ENCODE data around the gene ATP2B2. TPM values are rescaled to one million over a fixed set of nuclear protein-coding genes. Genes with fewer than 3 reads are reported as not detected.

ATP2B2 gene
- total and polyA plus RNA-seq, 9 of the 15 experiments (the other 6 are each of a cell fraction or from before 2014, with no cell fraction given), result 0.06 TPM; not detected in 8

DNA sequence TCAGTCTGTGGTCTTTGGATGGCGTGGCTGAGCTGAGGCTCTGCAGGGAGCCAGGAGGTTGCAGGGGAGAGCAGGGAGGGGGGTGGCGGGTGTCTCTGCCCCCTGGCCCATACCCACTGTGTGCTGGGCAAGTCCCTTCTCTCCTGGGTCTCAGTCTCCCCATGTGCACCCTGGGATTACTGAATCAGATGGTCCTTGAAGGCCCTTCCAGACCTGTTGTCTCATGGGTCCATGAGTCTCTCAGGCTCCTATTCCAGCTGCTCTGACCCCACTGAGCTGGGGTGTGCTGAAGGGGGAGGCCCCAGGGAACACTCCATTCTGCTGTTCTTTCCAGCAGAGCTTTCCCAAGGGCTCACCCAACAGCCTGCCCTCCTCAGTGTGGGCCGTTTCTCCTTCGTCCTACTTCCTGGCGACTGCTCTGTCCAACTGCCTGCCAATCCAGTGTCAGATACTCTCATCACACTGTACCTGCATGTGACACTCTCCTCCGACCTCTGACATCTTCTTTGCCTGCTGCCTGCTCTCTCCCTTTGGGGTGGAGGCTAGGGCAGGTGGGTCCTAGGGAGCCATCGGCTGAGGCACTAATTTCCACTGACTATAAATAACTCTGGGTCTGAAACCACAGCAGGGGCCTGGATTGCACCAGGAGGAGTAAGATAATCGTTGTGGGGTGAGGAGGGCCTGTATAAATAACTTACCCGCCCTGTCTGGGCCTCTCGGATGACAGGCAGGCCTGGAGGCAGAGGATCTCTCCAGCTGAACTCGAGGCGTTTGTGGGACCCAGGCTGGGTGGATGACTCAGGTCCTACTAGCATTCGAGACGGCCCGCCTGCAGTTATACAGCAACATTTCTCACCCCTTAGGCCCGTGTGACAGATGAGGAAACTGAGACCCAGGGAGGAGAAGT, 67.1 kb downstream of the ATP2B2 start (continued):
- TF ChIP-seq, protein P1, sequence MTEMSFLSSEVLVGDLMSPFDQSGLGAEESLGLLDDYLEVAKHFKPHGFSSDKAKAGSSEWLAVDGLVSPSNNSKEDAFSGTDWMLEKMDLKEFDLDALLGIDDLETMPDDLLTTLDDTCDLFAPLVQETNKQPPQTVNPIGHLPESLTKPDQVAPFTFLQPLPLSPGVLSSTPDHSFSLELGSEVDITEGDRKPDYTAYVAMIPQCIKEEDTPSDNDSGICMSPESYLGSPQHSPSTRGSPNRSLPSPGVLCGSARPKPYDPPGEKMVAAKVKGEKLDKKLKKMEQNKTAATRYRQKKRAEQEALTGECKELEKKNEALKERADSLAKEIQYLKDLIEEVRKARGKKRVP (CRISPR knock-in tag; IDR thresholded peaks at IDR 0.05), result no peak
- 0 out of 2 replicates have a peak, but pooled peaks have one; percentile 6 for TF ChIP-seq TAL1 (IDR thresholded peaks at IDR 0.05)
- TF ChIP-seq TCF3 (CRISPR knock-in tag; IDR thresholded peaks at IDR 0.05), result peak; percentile 75
- no peak for TF ChIP-seq TSC22D4 (tag; IDR thresholded peaks at IDR 0.05)
- no peak for TF ChIP-seq ZFP30 (CRISPR knock-in tag; IDR thresholded peaks at IDR 0.05; ENCODE audit: borderline replicate concordance)
- no peak for TF ChIP-seq SRF (CRISPR knock-in tag; IDR thresholded peaks at IDR 0.05)
- TF ChIP-seq SMARCA4 (IDR thresholded peaks at IDR 0.05), result no peak
- TF ChIP-seq, protein P2, sequence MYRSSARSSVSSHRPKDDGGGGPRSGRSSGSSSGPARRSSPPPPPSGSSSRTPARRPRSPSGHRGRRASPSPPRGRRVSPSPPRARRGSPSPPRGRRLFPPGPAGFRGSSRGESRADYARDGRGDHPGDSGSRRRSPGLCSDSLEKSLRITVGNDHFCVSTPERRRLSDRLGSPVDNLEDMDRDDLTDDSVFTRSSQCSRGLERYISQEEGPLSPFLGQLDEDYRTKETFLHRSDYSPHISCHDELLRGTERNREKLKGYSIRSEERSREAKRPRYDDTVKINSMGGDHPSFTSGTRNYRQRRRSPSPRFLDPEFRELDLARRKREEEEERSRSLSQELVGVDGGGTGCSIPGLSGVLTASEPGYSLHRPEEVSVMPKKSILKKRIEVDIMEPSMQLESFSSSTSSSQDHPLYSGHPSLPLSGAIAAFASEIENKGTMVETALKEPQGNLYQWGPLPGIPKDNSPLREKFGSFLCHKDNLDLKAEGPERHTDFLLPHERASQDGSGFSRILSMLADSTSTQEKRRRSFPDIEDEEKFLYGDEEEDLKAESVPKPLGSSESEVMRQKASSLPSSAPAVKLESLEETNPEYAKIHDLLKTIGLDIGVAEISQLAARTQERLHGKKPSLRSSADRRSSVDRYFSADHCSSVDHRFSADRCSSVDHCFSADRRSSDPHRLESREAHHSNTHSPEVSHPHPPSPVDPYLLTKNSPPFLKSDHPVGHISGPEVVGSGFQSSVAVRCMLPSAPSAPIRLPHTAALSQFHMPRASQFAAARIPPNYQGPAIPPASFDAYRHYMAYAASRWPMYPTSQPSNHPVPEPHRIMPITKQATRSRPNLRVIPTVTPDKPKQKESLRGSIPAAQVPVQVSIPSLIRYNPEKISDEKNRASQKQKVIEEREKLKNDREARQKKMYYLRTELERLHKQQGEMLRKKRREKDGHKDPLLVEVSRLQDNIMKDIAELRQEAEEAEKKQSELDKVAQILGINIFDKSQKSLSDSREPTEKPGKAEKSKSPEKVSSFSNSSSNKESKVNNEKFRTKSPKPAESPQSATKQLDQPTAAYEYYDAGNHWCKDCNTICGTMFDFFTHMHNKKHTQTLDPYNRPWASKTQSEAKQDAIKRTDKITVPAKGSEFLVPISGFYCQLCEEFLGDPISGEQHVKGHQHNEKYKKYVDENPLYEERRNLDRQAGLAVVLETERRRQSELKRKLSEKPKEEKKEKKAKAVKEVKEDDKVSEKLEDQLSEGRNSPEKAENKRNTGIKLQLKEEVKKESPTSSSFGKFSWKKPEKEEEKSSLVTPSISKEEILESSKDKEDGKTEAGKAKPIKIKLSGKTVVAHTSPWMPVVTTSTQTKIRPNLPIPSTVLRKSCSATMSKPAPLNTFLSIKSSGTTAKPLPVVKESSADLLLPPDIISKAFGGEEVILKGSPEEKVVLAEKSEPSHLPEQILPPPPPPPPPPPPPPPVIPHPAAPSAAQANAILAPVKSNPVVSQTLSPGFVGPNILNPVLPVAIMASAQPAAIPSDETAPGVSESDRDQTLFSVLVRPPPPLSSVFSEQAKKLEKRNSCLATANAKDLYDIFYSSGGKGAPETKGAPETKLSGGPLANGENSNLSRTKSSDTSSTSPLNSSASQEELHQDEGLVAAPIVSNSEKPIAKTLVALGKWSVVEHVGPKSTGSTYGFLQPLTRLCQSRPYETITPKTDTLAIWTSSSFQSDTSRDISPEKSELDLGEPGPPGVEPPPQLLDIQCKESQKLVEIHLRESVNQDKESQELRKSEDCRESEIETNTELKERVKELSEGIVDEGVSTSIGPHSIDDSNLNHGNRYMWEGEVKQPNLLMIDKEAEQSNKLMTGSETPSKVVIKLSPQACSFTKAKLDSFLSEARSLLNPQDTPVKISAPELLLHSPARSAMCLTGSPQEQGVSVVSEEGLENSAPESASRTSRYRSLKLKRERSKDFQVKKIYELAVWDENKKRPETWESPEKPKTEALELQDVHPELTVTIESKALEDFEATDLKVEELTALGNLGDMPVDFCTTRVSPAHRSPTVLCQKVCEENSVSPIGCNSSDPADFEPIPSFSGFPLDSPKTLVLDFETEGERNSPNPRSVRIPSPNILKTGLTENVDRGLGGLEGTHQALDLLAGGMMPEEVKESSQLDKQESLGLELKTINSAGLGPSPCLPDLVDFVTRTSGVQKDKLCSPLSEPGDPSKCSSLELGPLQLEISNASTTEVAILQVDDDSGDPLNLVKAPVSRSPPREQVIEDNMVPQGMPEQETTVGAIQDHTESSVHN (IDR thresholded peaks at IDR 0.05; ENCODE audit: borderline replicate concordance in 1 of 2, low read depth in 1 of 2), result no peak
- TF ChIP-seq, protein P3, sequence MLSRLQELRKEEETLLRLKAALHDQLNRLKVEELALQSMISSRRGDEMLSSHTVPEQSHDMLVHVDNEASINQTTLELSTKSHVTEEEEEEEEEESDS (CRISPR knock-in tag; IDR thresholded peaks at IDR 0.05), result no peak
- TF ChIP-seq TRIM24 (IDR thresholded peaks at IDR 0.05), result no peak
- no peak for TF ChIP-seq SOX6 (IDR thresholded peaks at IDR 0.05)
- TF ChIP-seq, protein P4, sequence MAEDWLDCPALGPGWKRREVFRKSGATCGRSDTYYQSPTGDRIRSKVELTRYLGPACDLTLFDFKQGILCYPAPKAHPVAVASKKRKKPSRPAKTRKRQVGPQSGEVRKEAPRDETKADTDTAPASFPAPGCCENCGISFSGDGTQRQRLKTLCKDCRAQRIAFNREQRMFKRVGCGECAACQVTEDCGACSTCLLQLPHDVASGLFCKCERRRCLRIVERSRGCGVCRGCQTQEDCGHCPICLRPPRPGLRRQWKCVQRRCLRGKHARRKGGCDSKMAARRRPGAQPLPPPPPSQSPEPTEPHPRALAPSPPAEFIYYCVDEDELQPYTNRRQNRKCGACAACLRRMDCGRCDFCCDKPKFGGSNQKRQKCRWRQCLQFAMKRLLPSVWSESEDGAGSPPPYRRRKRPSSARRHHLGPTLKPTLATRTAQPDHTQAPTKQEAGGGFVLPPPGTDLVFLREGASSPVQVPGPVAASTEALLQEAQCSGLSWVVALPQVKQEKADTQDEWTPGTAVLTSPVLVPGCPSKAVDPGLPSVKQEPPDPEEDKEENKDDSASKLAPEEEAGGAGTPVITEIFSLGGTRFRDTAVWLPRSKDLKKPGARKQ (CRISPR knock-in tag; IDR thresholded peaks at IDR 0.05), result no peak
- no peak for TF ChIP-seq KLF16 (IDR thresholded peaks at IDR 0.05)
- no peak for TF ChIP-seq ZNF197 (CRISPR knock-in tag; IDR thresholded peaks at IDR 0.05; ENCODE audit: low read depth)
- TF ChIP-seq SMAD3 (CRISPR knock-in tag; conservative IDR thresholded peaks at IDR 0.05), result no peak
- no peak for TF ChIP-seq ZNF830 (CRISPR knock-in tag; IDR thresholded peaks at IDR 0.05)
- no peak for TF ChIP-seq SMC3 (conservative IDR thresholded peaks at IDR 0.05; ENCODE audit: insufficient read depth, low read depth, low read length)
